Measurements from ENCODE around the gene NUFIP2.

DNA sequence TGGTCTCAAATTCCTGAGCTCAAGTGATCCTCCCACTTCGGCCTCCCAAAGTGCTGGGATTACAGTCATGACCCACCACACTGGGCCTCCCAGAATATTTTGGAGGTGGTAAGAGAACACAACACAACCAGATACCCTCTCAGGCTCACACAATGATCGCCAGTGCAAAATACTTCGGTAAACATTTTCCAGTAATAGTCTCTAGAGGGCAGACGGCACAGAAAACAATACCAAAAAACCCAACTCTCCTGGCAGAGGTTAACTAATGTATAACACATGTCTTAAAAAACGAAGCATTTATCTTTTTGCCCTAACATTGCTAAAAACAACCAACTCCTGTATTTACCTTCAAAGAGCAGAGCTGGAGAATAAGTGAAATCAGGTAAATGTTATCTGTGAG is 10.5 kb downstream of the NUFIP2 start:
- TF ChIP-seq, protein P1, sequence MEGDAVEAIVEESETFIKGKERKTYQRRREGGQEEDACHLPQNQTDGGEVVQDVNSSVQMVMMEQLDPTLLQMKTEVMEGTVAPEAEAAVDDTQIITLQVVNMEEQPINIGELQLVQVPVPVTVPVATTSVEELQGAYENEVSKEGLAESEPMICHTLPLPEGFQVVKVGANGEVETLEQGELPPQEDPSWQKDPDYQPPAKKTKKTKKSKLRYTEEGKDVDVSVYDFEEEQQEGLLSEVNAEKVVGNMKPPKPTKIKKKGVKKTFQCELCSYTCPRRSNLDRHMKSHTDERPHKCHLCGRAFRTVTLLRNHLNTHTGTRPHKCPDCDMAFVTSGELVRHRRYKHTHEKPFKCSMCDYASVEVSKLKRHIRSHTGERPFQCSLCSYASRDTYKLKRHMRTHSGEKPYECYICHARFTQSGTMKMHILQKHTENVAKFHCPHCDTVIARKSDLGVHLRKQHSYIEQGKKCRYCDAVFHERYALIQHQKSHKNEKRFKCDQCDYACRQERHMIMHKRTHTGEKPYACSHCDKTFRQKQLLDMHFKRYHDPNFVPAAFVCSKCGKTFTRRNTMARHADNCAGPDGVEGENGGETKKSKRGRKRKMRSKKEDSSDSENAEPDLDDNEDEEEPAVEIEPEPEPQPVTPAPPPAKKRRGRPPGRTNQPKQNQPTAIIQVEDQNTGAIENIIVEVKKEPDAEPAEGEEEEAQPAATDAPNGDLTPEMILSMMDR (IDR thresholded peaks at IDR 0.05) = no peak
- TF ChIP-seq EZH2 (IDR thresholded peaks at IDR 0.05; ENCODE audit: borderline replicate concordance, insufficient read depth, low read depth, low read length, poor library complexity, severe bottlenecking) = no peak
